Embryonic facial prominence (tissue), 1 donor: ENCODE data around the gene FOXR1.
A peak's percentile ranks its signal among the peaks of the same experiment; 100 is the strongest.
"Not testable (repeated sequence)": the region's sequence is repeated elsewhere in the genome, so short reads cannot be mapped to it uniquely, and the experiment has no call there.

Experiments used
- DNase-seq: peaks from one replicate; pipeline ENCODE4 v3.0.0-alpha.2; 2016; ENCODE audit errors: extremely low spot score

FOXR1 gene

GRCh38 chr11:118997627-118998387 is 26.2 kb downstream of the FOXR1 start, which contains the start of gene CENATAC:
Gene CENATAC, plus strand, starts transcription at chr11:118998138. Its CDS starts 60 bp downstream, at chr11:118998198.
- peak; percentile 68 for DNase-seq

- no peak for DNase-seq
Observed at GRCh38 chr11:118998388-118998717, 26.8 kb downstream of the FOXR1 start.

GRCh38 chr11:118998822-118999221 is 27.3 kb downstream of the FOXR1 start:
- DNase-seq = no peak

GRCh38 chr11:119000906-119001305 is 29.3 kb downstream of the FOXR1 start:
- no peak for DNase-seq

- DNase-seq = no peak
Observed at GRCh38 chr11:119006656-119007055, 35.1 kb downstream of the FOXR1 start.

GRCh38 chr11:119011476-119012053 is 40.0 kb downstream of the FOXR1 start:
- DNase-seq = no peak

- no peak for DNase-seq
Observed at GRCh38 chr11:119012629-119013170, 41.1 kb downstream of the FOXR1 start.

- DNase-seq = no peak
Observed at GRCh38 chr11:119014209-119014924, 42.8 kb downstream of the FOXR1 start.

- no peak for DNase-seq
Observed at GRCh38 chr11:119015054-119015611, 43.6 kb downstream of the FOXR1 start.

- DNase-seq = no peak
Observed at GRCh38 chr11:119016216-119017009, 44.9 kb downstream of the FOXR1 start.

- DNase-seq = not testable (repeated sequence)
Observed at GRCh38 chr11:119017377-119017776, 45.8 kb downstream of the FOXR1 start.

GRCh38 chr11:119018074-119018938 is 46.7 kb downstream of the FOXR1 start, which contains the start of the genes RPS25 and TRAPPC4:
Gene RPS25, minus strand, starts transcription at chr11:119018343. Its CDS starts 59 bp downstream, at chr11:119018284.
Gene TRAPPC4, plus strand, starts transcription at chr11:119018766. Its CDS starts 30 bp downstream, at chr11:119018796.
- DNase-seq = peak; percentile 95

GRCh38 chr11:119019996-119020395 is 48.4 kb downstream of the FOXR1 start:
- DNase-seq = no peak

- no peak for DNase-seq
Observed at GRCh38 chr11:119021631-119022030, 50.1 kb downstream of the FOXR1 start.

GRCh38 chr11:119023741-119024140 is 52.2 kb downstream of the FOXR1 start:
- no peak for DNase-seq

- no peak for DNase-seq
Observed at GRCh38 chr11:119024430-119025098, 53.0 kb downstream of the FOXR1 start.

- DNase-seq = no peak
Observed at GRCh38 chr11:119025099-119025473, 53.5 kb downstream of the FOXR1 start.

- no peak for DNase-seq
Observed at GRCh38 chr11:119025541-119025940, 54.0 kb downstream of the FOXR1 start.

- DNase-seq = no peak
Observed at GRCh38 chr11:119025978-119026766, 54.6 kb downstream of the FOXR1 start.
